ENCODE data around the gene LHX5. TPM values are rescaled to one million over a fixed set of nuclear protein-coding genes. Genes with fewer than 3 reads are reported as not detected.

Gene LHX5
- total and polyA plus RNA-seq, 4 donors = 1.6 to 13.2 (median 8.2) TPM

Other genes with a start within 250 kb of the LHX5 start
- 1 to 10 TPM; 8.2 to 9.3 TPM for gene SLC8B1, start 136.8 kb downstream of the LHX5 start, total RNA-seq
- 10 to 100 TPM; 13.9 to 21.1 TPM for gene SLC8B1, start 136.8 kb downstream of the LHX5 start, polyA plus RNA-seq (ENCODE audit: insufficient read length in 2 of 2)
- 10 to 100 TPM; 13.2 to 27.0 TPM for gene PLBD2, start 113.3 kb downstream of the LHX5 start, total RNA-seq
- 10 to 100 TPM; 46.4 to 50.1 TPM for gene PLBD2, start 113.3 kb downstream of the LHX5 start, polyA plus RNA-seq (ENCODE audit: insufficient read length in 2 of 2)
- under 1 TPM; 0.39 to 0.50 TPM for gene SDS, start 68.0 kb downstream of the LHX5 start, total RNA-seq
- 1 to 10 TPM; 1.5 to 2.4 TPM for gene SDS, start 68.0 kb downstream of the LHX5 start, polyA plus RNA-seq (ENCODE audit: insufficient read length in 2 of 2)
- gene SDSL, start 49.5 kb downstream of the LHX5 start, total RNA-seq = 10 to 100 TPM in 1 of 2 donors, 1 to 10 TPM in 1; 5.1 to 10.9 TPM
- gene SDSL, start 49.5 kb downstream of the LHX5 start, polyA plus RNA-seq (ENCODE audit: insufficient read length in 2 of 2) = 10 to 100 TPM; 13.3 to 15.2 TPM

Data from spinal cord (tissue), 4 donors.